G401 (cell line): ENCODE data around the gene MCF2L2. TPM values are rescaled to one million over a fixed set of nuclear protein-coding genes. Genes with fewer than 3 reads are reported as not detected.
"Not testable (repeated sequence)": the region's sequence is repeated elsewhere in the genome, so short reads cannot be mapped to it uniquely, and the experiment has no call there.

Experiments
- DNase-seq: peaks from one replicate; pipeline ENCODE4 v3.0.0-alpha.2; 2015; ENCODE audit warnings: low spot score
- in situ Hi-C: cut with HindIII; loops from 2 replicates; pipeline ENCODE4 v1.10.0; 2016; ENCODE audit warnings: low sequenced_read_pairs, mixed read lengths
- total RNA-seq: library from RNA; depleted of rRNA; stranded (reverse); fragments of >200 nt; shearing (Covaris generic); gene quantifications from 2 replicates; pipeline ENCODE4 v1.2.3, GENCODE V29; 2014

The MCF2L2 gene
- total RNA-seq, 1 experiment from 2014 or later, result 2.6 TPM

GRCh38 chr3:183198939-183199338, 229.5 kb downstream of the MCF2L2 start:
- in situ Hi-C loops, result no loop called here
- DNase-seq, result no peak

- no peak for DNase-seq
- in situ Hi-C loops, result no loop called here
Measured at GRCh38 chr3:183197734-183198133, 230.7 kb downstream of the MCF2L2 start.

GRCh38 chr3:183195266-183195665, 233.2 kb downstream of the MCF2L2 start:
- in situ Hi-C loops, result no loop called here
- peak; percentile 72 for DNase-seq

GRCh38 chr3:183193762-183194689, 234.4 kb downstream of the MCF2L2 start:
- in situ Hi-C loops, result no loop called here

GRCh38 chr3:183192650-183193300, 235.6 kb downstream of the MCF2L2 start:
- in situ Hi-C loops, result no loop called here

More at GRCh38 chr3:183193762-183194689, 234.4 kb downstream of the MCF2L2 start:
- DNase-seq, result no peak

GRCh38 chr3:183189641-183190040, 238.8 kb downstream of the MCF2L2 start:
- DNase-seq, result peak; percentile 78
- in situ Hi-C loops, result no loop called here

More at GRCh38 chr3:183192650-183193300, 235.6 kb downstream of the MCF2L2 start:
- DNase-seq, result no peak

- DNase-seq, result peak; percentile 32
Measured at GRCh38 chr3:183188895-183189462, 239.4 kb downstream of the MCF2L2 start.

GRCh38 chr3:183185696-183186095, 242.7 kb downstream of the MCF2L2 start:
- in situ Hi-C loops, result no loop called here
- DNase-seq, result no peak

More at GRCh38 chr3:183188895-183189462, 239.4 kb downstream of the MCF2L2 start:
- in situ Hi-C loops, result no loop called here

- in situ Hi-C loops, result no loop called here
- DNase-seq, result no peak
Measured at GRCh38 chr3:183182732-183183610, 245.4 kb downstream of the MCF2L2 start.

GRCh38 chr3:183182073-183182472, 246.3 kb downstream of the MCF2L2 start:
- in situ Hi-C loops, result no loop called here

GRCh38 chr3:183181606-183182005, 246.8 kb downstream of the MCF2L2 start:
- DNase-seq, result no peak
- in situ Hi-C loops, result no loop called here

More at GRCh38 chr3:183182073-183182472, 246.3 kb downstream of the MCF2L2 start:
- no peak for DNase-seq

GRCh38 chr3:183180784-183181295, 247.6 kb downstream of the MCF2L2 start:
- DNase-seq, result no peak
- in situ Hi-C loops, result no loop called here

GRCh38 chr3:183180110-183180783, 248.2 kb downstream of the MCF2L2 start:
- in situ Hi-C loops, result no loop called here
- DNase-seq, result peak; percentile 9

- in situ Hi-C loops, result not testable (repeated sequence)
- DNase-seq, result peak; percentile 28
Measured at GRCh38 chr3:183179550-183179908, 248.9 kb downstream of the MCF2L2 start.

- in situ Hi-C loops, result no loop called here
- peak; percentile 39 for DNase-seq
Measured at GRCh38 chr3:183178833-183179549, 249.4 kb downstream of the MCF2L2 start.

GRCh38 chr3:183178512-183178832, 249.9 kb downstream of the MCF2L2 start:
- no peak for DNase-seq
- in situ Hi-C loops, result no loop called here

GRCh38 chr3:183172051-183172639, 256.3 kb downstream of the MCF2L2 start:
- in situ Hi-C loops, result no loop called here
- DNase-seq, result no peak
